ENCODE measurements around the gene COPS7B. TPM values are rescaled to one million over a fixed set of nuclear protein-coding genes. Genes with fewer than 3 reads are reported as not detected.
"Not testable (repeated sequence)": the region's sequence is repeated elsewhere in the genome, so short reads cannot be mapped to it uniquely, and the experiment has no call there.

COPS7B gene
- polyA plus RNA-seq (ENCODE audit: low read depth in 6 of 6) = 10 to 100 TPM; 26.0 to 36.1 (median 32.7) TPM

- peak within 1 kb of the TSS; percentile 59 to 98 (median 94) for H3K27ac Mint-ChIP-seq
- no peaks in the 10 kb centered on the region for H3K27me3 Mint-ChIP-seq
- ATAC-seq (ENCODE audit: low read depth in 2 of 2) (peak; percentile 61 to 63), DNase-seq (peak; percentile 75)
- peaks cover 55 to 65% (median 63%) of the 10 kb centered on the region in 3 donors for H3K4me1 Mint-ChIP-seq
- peak within 1 kb of the TSS; percentile 86 to 99 (median 94) for H3K4me3 Mint-ChIP-seq
- peaks cover 0 to 4% of the 10 kb centered on the region in 2 donors for H3K36me3 Mint-ChIP-seq
- H3K9me3 Mint-ChIP-seq = no peaks in the 10 kb centered on the region
Observed at GRCh38 chr2:231786177-231786916, at the start of gene COPS7B. TSS of gene COPS7B (plus strand) at chr2:231786445. CDS start at chr2:231788571, 2,126 bp downstream.

DNA sequence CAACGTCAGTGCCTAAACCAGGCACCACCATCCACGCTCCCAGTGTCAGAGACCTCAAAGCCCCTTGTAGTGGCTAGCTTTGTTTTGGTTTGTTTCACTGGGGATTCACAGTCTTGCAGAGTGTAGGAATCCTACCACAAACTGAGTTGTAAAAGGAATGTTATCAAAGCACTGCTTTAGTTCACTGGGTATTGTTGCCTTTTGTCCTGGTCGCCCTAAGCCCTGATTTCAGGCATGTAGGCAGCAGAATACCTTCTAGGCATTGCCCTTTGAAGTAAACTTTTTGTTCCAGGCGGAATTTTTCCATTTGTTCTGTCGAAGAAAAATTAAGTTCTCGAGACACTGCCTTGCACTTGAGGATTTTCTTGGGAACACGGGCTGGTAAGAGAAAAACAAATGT lies 48.5 kb upstream of the COPS7B start:
- no peak overlapping the region for H3K4me3 Mint-ChIP-seq
- H3K4me1 Mint-ChIP-seq = no peaks in the 10 kb centered on the region
- H3K9me3 Mint-ChIP-seq = no peaks in the 10 kb centered on the region
- H3K27me3 Mint-ChIP-seq = no peaks in the 10 kb centered on the region
- ATAC-seq (ENCODE audit: low read depth in 2 of 2) = no peak
- no peak overlapping the region for H3K27ac Mint-ChIP-seq
- peaks cover 8 to 15% of the 10 kb centered on the region in 2 donors for H3K36me3 Mint-ChIP-seq
- no peak for DNase-seq

GRCh38 chr2:231743376-231744116 lies 42.7 kb upstream of the COPS7B start:
- Mint-ChIP-seq H3K9me3 (no peaks in the 10 kb centered on the region), H3K36me3 (peaks cover 0 to 5% of the 10 kb centered on the region in 2 donors), H3K4me1 (peaks cover 4 to 10% (median 6%) of the 10 kb centered on the region in 3 donors), H3K27ac (no peak overlapping the region), H3K4me3 (no peak overlapping the region), H3K27me3 (no peaks in the 10 kb centered on the region)
- DNase-seq (no peak), ATAC-seq (ENCODE audit: low read depth in 2 of 2) (no peak)

- ATAC-seq (ENCODE audit: low read depth in 2 of 2) (no peak), DNase-seq (no peak)
- Mint-ChIP-seq H3K36me3 (no peaks in the 10 kb centered on the region), H3K27me3 (no peaks in the 10 kb centered on the region), H3K4me1 (peaks cover 6 to 14% (median 10%) of the 10 kb centered on the region in 3 donors), H3K4me3 (peak overlapping the region in 1 of 8 donors; percentile 72), H3K9me3 (no peaks in the 10 kb centered on the region), H3K27ac (peak overlapping the region in 2 of 6 donors; percentile 12 to 61)
Observed at GRCh38 chr2:231745303-231746038, 40.8 kb upstream of the COPS7B start.

DNA sequence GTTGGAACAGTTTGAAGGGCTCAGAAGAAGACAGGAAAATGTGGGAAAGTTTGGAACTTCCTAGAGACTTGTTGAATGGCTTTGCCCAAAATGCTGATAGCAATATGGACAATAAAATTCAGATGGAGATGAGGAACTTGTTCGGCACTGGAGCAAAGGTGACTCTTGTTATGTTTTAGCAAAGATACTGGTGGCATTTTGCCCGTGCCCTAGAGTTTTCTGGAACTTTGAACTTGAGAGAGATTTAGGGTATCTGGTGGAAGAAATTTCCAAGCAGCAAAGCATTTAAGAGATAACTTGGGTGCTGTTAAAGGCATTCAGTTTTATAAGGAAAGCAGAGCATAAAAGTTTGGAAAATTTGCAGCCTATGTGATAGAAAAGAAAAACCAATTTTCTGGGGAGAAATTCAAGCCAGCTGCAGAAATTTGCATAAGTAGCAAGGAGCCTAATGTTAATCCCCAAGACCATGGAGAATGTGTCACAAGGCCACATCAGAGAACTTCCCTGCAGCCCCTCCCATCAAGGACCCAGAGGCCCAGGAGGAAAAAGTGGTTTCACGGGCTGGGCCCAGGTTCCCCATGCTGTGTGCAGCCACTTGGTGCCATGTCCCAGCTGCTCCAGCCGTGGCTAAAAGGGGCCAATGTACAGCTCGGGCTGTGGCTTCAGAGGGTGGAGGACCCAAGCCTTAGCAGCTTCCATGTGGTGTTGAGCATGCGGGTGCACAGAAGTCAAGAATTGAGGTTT lies 37.9 kb upstream of the COPS7B start:
- H3K9me3 Mint-ChIP-seq; H3K27me3 Mint-ChIP-seq; H3K36me3 Mint-ChIP-seq; DNase-seq; ATAC-seq (ENCODE audit: low read depth in 2 of 2); H3K4me3 Mint-ChIP-seq: not testable (repeated sequence)
- H3K4me1 Mint-ChIP-seq = peaks cover 6 to 14% (median 10%) of the 10 kb centered on the region in 3 donors
- peak overlapping the region in 1 of 6 donors; percentile 12 for H3K27ac Mint-ChIP-seq

- H3K4me1 Mint-ChIP-seq = peaks cover 6 to 14% (median 13%) of the 10 kb centered on the region in 3 donors
- ATAC-seq (ENCODE audit: low read depth in 2 of 2); H3K4me3 Mint-ChIP-seq; H3K27ac Mint-ChIP-seq; H3K36me3 Mint-ChIP-seq; H3K27me3 Mint-ChIP-seq; DNase-seq; H3K9me3 Mint-ChIP-seq: not testable (repeated sequence)
Observed at GRCh38 chr2:231749016-231749415, 37.2 kb upstream of the COPS7B start.

DNA sequence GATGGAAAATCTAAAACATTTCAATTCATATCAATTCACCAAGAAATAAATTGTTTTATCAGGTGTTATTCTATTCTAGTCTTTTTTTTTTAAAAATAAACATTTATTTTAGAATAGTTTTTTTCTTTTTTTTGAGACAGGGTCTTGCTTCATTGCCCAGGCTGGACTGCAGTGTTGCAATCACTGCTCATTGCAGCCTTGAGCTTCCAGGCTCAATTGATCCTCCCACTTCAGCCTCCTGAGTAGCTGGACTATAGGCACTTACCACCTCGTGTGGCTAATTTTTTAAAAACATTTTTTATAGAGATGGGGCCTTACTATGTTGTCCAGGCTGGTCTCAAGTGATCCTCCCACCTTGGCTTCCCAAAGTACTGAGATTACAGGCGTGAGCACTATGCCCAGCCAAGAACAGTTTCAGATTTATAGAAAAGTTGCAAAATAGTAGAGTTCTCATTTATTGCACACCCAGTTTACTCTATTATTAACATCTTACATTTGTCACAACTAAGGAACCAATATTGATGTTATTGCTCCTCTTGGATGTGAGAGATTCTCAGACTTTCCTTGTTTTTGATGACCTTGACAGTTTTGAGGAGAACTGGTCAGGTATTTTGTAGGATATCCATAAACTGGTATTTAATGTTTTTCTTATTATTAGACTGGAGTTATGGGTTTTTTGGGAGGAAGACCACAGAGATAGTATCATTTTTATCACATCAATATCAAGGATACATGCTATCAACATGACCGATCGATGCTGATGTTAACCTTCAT lies 35.0 kb upstream of the COPS7B start:
- Mint-ChIP-seq H3K36me3 (no peaks in the 10 kb centered on the region), H3K27me3 (no peaks in the 10 kb centered on the region), H3K27ac (no peak overlapping the region), H3K9me3 (no peaks in the 10 kb centered on the region), H3K4me1 (peaks cover 6 to 14% (median 10%) of the 10 kb centered on the region in 3 donors), H3K4me3 (no peak overlapping the region)
- no peak for ATAC-seq (ENCODE audit: low read depth in 2 of 2)
- DNase-seq = no peak

DNA sequence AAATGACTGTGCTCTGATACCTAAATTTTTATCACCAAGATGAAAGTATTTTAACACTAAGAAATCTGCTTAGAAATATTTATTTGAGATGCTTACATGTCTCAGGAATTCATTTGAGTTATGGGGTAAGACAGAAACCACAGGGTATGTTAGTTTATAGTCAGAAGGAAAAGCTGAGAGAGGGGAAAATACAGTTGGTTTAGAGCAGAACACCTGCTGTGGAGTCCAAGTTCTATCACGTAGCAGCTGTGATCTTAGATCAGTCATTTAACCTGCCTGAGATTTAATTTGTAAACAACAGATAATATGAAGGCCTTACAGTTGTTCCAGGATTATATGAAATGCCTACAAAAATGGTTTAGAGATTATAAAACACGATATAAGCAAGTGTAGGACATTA lies 34.2 kb upstream of the COPS7B start:
- DNase-seq = no peak
- Mint-ChIP-seq H3K4me1 (peaks cover 6 to 14% (median 10%) of the 10 kb centered on the region in 3 donors), H3K27me3 (no peaks in the 10 kb centered on the region), H3K4me3 (no peak overlapping the region), H3K9me3 (no peaks in the 10 kb centered on the region), H3K27ac (no peak overlapping the region), H3K36me3 (no peaks in the 10 kb centered on the region)
- no peak for ATAC-seq (ENCODE audit: low read depth in 2 of 2)

DNA sequence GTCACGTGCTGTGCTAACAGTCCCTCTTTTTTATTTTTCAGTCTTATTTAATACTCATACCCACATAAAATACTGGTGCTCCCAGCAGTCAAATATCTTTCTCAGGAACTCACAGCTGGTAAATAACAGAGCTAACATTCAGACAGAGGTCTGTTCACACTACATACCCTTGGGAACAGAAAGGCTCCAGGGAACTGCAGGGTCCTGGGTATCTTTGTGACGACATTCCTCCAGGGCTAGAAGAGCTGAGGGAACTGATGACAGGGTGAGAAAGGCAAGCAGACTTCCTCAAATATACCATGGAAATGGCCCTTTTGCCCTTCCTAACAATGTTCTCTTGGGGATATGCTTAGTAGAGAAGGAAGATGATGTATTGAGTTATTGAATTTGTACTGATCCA lies 24.5 kb upstream of the COPS7B start:
- Mint-ChIP-seq H3K27ac (no peak overlapping the region), H3K36me3 (no peaks in the 10 kb centered on the region), H3K4me1 (peaks cover 4 to 12% (median 7%) of the 10 kb centered on the region in 3 donors), H3K4me3 (no peak overlapping the region), H3K27me3 (no peaks in the 10 kb centered on the region), H3K9me3 (no peaks in the 10 kb centered on the region)
- ATAC-seq (ENCODE audit: low read depth in 2 of 2) = no peak
- no peak for DNase-seq

GRCh38 chr2:231764124-231764523 lies 22.1 kb upstream of the COPS7B start:
- Mint-ChIP-seq H3K36me3 (no peaks in the 10 kb centered on the region), H3K4me3 (no peak overlapping the region), H3K4me1 (peaks cover 6 to 17% (median 14%) of the 10 kb centered on the region in 3 donors), H3K9me3 (no peaks in the 10 kb centered on the region), H3K27ac (no peak overlapping the region), H3K27me3 (no peaks in the 10 kb centered on the region)
- no peak for ATAC-seq (ENCODE audit: low read depth in 2 of 2)
- no peak for DNase-seq

DNA sequence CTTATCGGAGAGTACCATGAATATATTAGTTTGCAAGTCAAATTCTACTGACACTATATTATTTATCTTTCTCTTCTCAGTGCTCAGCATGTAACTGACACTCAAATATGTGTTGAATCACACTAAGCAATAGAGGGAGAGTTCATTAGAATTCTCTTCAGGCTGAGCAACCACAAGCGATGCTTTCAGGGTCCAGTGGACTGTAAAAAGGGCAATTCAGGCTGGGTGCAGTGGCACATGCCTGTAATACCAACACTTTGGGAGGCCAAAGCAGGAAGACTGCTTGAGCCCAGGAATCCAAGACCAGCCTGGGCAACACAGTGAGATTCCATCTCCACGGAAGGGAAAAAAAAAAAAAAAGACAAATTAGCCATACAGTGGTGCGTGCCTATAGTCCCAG lies 21.5 kb upstream of the COPS7B start:
- H3K4me1 Mint-ChIP-seq = peaks cover 9 to 23% (median 19%) of the 10 kb centered on the region in 3 donors
- H3K36me3 Mint-ChIP-seq = no peaks in the 10 kb centered on the region
- ATAC-seq (ENCODE audit: low read depth in 2 of 2) (no peak), DNase-seq (no peak)
- no peak overlapping the region for H3K27ac Mint-ChIP-seq
- H3K9me3 Mint-ChIP-seq = no peaks in the 10 kb centered on the region
- H3K27me3 Mint-ChIP-seq = no peaks in the 10 kb centered on the region
- H3K4me3 Mint-ChIP-seq = no peak overlapping the region

DNA sequence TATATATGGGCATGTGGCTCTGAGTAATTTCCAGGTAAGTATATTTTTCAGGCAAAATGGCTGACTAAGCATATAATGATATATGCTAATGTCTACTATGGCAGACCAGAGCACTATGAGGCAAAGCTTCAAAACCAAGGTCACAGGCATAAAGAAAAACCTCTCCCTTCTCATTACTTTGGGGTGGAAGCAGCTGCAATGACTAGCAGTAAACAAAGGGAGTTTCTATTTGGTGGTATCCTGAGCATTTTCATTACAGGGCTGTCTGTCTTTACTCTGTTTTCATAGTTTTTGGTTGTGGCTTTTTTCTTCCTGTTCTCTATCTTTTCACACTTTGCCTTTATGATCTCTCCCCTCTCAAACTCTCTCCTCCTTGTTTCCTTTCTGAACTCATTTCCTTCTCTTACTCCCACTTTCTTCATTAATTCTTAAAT lies 20.7 kb upstream of the COPS7B start:
- peak overlapping the region in 1 of 6 donors; percentile 84 for H3K27ac Mint-ChIP-seq
- no peaks in the 10 kb centered on the region for H3K36me3 Mint-ChIP-seq
- no peaks in the 10 kb centered on the region for H3K9me3 Mint-ChIP-seq
- DNase-seq (no peak), ATAC-seq (ENCODE audit: low read depth in 2 of 2) (no peak)
- no peak overlapping the region for H3K4me3 Mint-ChIP-seq
- no peaks in the 10 kb centered on the region for H3K27me3 Mint-ChIP-seq
- peaks cover 9 to 23% (median 19%) of the 10 kb centered on the region in 3 donors for H3K4me1 Mint-ChIP-seq

Data from naive B cell (primary cell).